Middle frontal gyrus (tissue), 1 donor: ENCODE results near the gene DERA.

Experiments used
- DNase-seq: peaks from one replicate; pipeline ENCODE4 v3.0.0-alpha.2; 2015; ENCODE audit warnings: low spot score; ENCODE audit errors: extremely low spot score

Gene DERA

GRCh38 chr12:16074894-16075293 is 163.8 kb downstream of the DERA start:
- DNase-seq: no peak

- DNase-seq: no peak
Measured at GRCh38 chr12:16075887-16076286, 164.8 kb downstream of the DERA start.

- DNase-seq: no peak
Measured at GRCh38 chr12:16076557-16076956, 165.4 kb downstream of the DERA start.

- no peak for DNase-seq
Measured at GRCh38 chr12:16076970-16077522, 165.9 kb downstream of the DERA start.

- DNase-seq: no peak
Measured at GRCh38 chr12:16086462-16086861, 175.3 kb downstream of the DERA start.

- no peak for DNase-seq
Measured at GRCh38 chr12:16086942-16087341, 175.8 kb downstream of the DERA start.
